ENCODE measurements around the gene RTF2.

GRCh38 chr20:56465997-56466396 is 2.4 kb upstream of the RTF2 start:
- no peak for TF ChIP-seq CTCF (conservative IDR thresholded peaks at IDR 0.05; ENCODE audit: low read length)
- TF ChIP-seq EZH2phosphoT487 (IDR thresholded peaks at IDR 0.05; ENCODE audit: borderline replicate concordance), result no peak

Measured in Loucy (cell line).